Measurements from ENCODE around the gene IGSF23. TPM values are rescaled to one million over a fixed set of nuclear protein-coding genes. Genes with fewer than 3 reads are reported as not detected.

IGSF23 gene, protein sequence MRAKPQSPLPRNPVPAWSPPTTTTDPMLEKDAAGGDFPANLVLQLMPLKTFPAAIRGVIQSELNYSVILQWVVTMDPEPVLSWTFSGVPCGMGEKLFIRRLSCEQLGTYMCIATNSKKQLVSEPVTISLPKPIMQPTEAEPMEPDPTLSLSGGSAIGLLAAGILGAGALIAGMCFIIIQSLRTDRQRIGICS
- 0.27 to 0.68 TPM (median 0.45 TPM) in 5 replicates for total RNA-seq (2022; extraction: Qiagen RNA extraction; ENCODE audit: low read depth)

DNA sequence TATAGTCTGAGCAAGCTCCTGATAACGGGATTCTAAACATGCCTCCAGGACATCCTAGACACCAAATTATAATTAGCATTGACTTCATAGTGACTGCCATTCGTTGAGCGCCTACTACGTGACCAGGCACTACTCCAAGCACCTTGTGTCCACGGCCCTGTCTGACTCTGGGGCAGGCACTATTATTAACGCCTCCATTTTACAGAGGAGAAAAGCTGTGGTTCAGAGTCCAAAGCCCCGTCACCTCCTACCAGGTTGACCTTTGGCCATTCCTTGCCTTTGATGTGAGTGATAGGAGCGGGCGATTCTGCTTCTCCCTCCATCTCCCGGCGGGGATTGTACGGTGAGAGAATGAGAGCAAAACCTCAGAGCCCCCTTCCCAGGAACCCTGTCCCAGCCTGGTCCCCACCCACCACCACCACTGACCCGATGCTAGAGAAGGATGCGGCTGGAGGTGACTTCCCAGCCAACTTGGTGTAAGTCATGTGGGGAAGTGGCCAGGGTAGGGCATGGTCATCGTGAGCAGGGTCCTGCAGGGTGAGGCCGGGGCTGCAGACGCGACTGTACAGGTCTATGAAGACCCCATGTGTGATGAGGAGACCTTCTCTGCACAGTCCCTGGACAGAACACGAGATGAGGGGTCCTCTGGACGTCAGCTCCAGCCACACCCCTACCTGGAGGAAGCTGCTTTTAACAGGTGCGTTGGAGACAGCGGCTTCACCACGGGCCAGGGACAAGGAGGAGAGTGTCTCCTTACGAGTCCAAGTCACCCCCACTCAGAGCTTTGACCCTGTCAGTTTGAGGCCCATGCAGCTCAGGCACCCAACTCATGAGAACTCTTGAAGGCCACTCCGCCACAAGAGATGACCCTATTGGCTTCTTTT is at the start of gene IGSF23:
TSS of gene IGSF23 (plus strand) at position 269 of the 884 bp plus-strand sequence. CDS start at position 352, 83 bp downstream.

DNA sequence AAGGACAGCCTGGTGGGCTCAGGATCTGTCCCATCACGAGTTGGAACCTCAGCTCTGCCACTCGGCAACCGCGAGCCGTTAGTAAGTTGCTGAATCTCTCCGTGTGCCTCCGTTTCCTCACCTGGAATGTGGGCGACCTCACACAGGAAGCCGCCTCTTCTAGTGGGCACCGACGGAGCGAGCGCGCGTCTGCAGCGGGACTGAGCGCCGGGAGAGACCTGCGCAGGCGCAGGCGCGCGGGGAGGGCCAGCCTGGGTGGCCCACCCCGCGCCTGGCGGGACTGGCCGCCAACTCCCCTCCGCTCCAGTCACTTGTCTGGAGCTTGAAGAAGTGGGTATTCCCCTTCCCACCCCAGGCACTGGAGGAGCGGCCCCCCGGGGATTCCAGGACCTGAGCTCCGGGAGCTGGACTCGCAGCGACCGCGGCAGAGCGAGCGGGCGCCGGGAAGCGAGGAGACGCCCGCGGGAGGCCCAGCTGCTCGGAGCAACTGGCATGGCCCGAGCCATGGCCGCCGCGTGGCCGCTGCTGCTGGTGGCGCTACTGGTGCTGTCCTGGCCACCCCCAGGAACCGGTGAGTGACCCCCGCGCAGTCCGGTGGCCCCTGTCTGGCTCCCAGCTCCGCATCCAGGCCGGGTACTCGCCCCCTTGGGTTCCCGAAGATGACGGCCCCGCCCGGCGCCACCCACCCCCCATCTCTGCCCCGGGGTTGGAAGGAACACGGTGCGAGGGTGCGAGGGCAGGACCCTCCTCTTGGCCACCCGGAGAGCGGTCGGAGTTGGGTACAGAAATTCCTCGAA is 30.4 kb downstream of the IGSF23 start, which contains the start of gene PVR:
TSS of gene PVR (plus strand) at position 306 of the 797 bp plus-strand sequence. CDS start at position 493, 187 bp downstream.

DNA sequence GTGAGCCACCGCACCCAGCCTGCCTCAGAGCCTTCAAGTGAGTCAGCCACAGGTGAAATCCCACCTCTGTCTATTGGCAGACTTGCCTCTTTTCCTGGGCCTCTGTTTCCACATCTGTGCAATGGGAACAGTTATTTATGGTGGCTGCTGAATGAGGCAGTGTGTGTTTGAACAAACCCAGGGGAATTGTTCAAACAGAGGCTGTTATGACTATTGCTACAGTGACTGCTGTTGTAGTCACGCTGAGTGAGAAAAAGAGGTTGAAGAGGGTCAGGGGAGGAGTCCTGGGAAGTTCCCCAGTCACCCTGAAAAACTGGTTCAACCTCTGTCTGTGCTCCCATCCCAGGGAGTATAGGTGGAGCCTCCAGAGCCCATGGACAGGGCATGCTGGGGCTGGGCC is 58.0 kb downstream of the IGSF23 start, which contains the start of gene CEACAM19:
TSS of gene CEACAM19 (plus strand) at position 83 of the 400 bp plus-strand sequence. CDS start 450 bp downstream, outside the sequence.

Other genes with a start within 250 kb of the IGSF23 start
- gene ZNF285, start 212.0 kb upstream of the IGSF23 start, total RNA-seq (2022; extraction: Qiagen RNA extraction; ENCODE audit: low read depth) = 2.1 to 2.7 TPM (median 2.4 TPM) in 5 replicates
- gene ZNF229, start 165.1 kb upstream of the IGSF23 start, total RNA-seq (2022; extraction: Qiagen RNA extraction; ENCODE audit: low read depth) = 2.1 to 4.7 TPM (median 3.0 TPM) in 5 replicates
- 7.5 to 11.3 TPM (median 8.2 TPM) in 5 replicates for gene ZNF180, start 113.0 kb upstream of the IGSF23 start, total RNA-seq (2022; extraction: Qiagen RNA extraction; ENCODE audit: low read depth)
- 0.09 to 0.11 TPM in 2 of 5 replicates, not detected in the others for gene CEACAM20, start 83.9 kb upstream of the IGSF23 start, total RNA-seq (2022; extraction: Qiagen RNA extraction; ENCODE audit: low read depth)
- gene PVR, start 30.3 kb downstream of the IGSF23 start, total RNA-seq (2022; extraction: Qiagen RNA extraction; ENCODE audit: low read depth) = 96.5 to 123 TPM (median 114 TPM) in 5 replicates
- 6.6 to 13.0 TPM (median 10.0 TPM) in 5 replicates for gene CEACAM19, start 57.9 kb downstream of the IGSF23 start, total RNA-seq (2022; extraction: Qiagen RNA extraction; ENCODE audit: low read depth)
- 0.08 to 0.19 TPM (median 0.16 TPM) in 3 of 5 replicates, not detected in the others for gene CEACAM16, start 85.6 kb downstream of the IGSF23 start, total RNA-seq (2022; extraction: Qiagen RNA extraction; ENCODE audit: low read depth)
- 31.6 to 92.9 TPM (median 77.1 TPM) in 5 replicates for gene BCL3, start 135.1 kb downstream of the IGSF23 start, total RNA-seq (2022; extraction: Qiagen RNA extraction; ENCODE audit: low read depth)
- not detected in 5 replicates for gene CBLC, start 164.3 kb downstream of the IGSF23 start, total RNA-seq (2022; extraction: Qiagen RNA extraction; ENCODE audit: low read depth)
- 46.2 to 95.2 TPM (median 82.2 TPM) in 5 replicates for gene BCAM, start 195.5 kb downstream of the IGSF23 start, total RNA-seq (2022; extraction: Qiagen RNA extraction; ENCODE audit: low read depth)
- 66.5 to 87.0 TPM (median 80.6 TPM) in 5 replicates for gene NECTIN2, start 232.7 kb downstream of the IGSF23 start, total RNA-seq (2022; extraction: Qiagen RNA extraction; ENCODE audit: low read depth)

Data from A549 treated with ZK216348 at 1 μM for 4 hours (cell line).